ENCODE results near the gene RNF175.
"Not testable (repeated sequence)": the region's sequence is repeated elsewhere in the genome, so short reads cannot be mapped to it uniquely, and the experiment has no call there.

GRCh38 chr4:153666505-153666904 lies 93.3 kb downstream of the RNF175 start:
- not testable (repeated sequence) for TF ChIP-seq CTCF, POLR2A (IDR thresholded peaks at IDR 0.05)
